WTC11 (cell line): ENCODE results near the gene CCNQ. TPM values are rescaled to one million over a fixed set of nuclear protein-coding genes. Genes with fewer than 3 reads are reported as not detected.

ENCODE experiments used
- ATAC-seq: fragments of 200-7000 bp; cut with Tn5 transposase; 2 replicates; pipeline ENCODE4 v1.10.0; 2021; ENCODE audit warnings: mild to moderate bottlenecking, moderate library complexity
- CTCF ChIA-PET: fragments of 300-600 bp; sonication (Branson Sonifier 250); formaldehyde crosslinking; loops from one replicate; lab custom pipeline; 2021; ENCODE audit warnings: antibody characterized with exemption; lab: Charles Lee
- POLR2A ChIA-PET: fragments of 350-600 bp; sonication (Branson Sonifier 250); formaldehyde crosslinking; loops from one replicate; lab custom pipeline; 2021; ENCODE audit warnings: antibody characterized with exemption; lab: Charles Lee
- DNase-seq: peaks from one replicate; pipeline ENCODE4 v3.0.0; 2021; ENCODE audit warnings: low spot score
- H3K27ac Mint-ChIP-seq: 2 replicates; pipeline ENCODE4 v1.8.0; 2021; ENCODE audit warnings: mixed read lengths
- H3K27me3 Mint-ChIP-seq: 2 replicates; pipeline ENCODE4 v1.8.0; 2021; ENCODE audit warnings: low read depth, mild to moderate bottlenecking, moderate library complexity, mixed read lengths
- H3K36me3 Mint-ChIP-seq: 2 replicates; pipeline ENCODE4 v1.8.0; 2021; ENCODE audit warnings: mixed read lengths
- H3K4me1 Mint-ChIP-seq: 2 replicates; pipeline ENCODE4 v1.8.0; 2022; ENCODE audit warnings: mixed read lengths
- H3K4me3 Mint-ChIP-seq: 2 replicates; pipeline ENCODE4 v1.8.0; 2021; ENCODE audit warnings: mild to moderate bottlenecking, moderate library complexity, mixed read lengths
- H3K9me3 Mint-ChIP-seq: 2 replicates; pipeline ENCODE4 v1.8.0; 2021; ENCODE audit warnings: mixed read lengths
- ATF1 ChIP-seq: sonication (generic); formaldehyde crosslinking; IDR thresholded peaks from 2 replicates; pipeline ENCODE4 v1.8.1; 2023; ENCODE audit warnings: mild to moderate bottlenecking, moderate library complexity, missing genetic modification reagents
- ELF4 ChIP-seq: sonication (generic); formaldehyde crosslinking; IDR thresholded peaks from 2 replicates; pipeline ENCODE4 v1.8.1; 2022; ENCODE audit warnings: low read depth, mild to moderate bottlenecking, moderate library complexity, missing genetic modification reagents
- ESRRA ChIP-seq: sonication (generic); formaldehyde crosslinking; IDR thresholded peaks from 2 replicates; pipeline ENCODE4 v1.8.1; 2022; ENCODE audit warnings: mild to moderate bottlenecking, missing genetic modification reagents, borderline replicate concordance
- FOXJ3 ChIP-seq: sonication (generic); formaldehyde crosslinking; IDR thresholded peaks from 2 replicates; pipeline ENCODE4 v1.9.0; 2021; ENCODE audit warnings: missing genetic modification reagents, mild to moderate bottlenecking, borderline replicate concordance
- SP1 ChIP-seq: sonication (generic); formaldehyde crosslinking; conservative IDR thresholded peaks from 2 replicates; pipeline ENCODE4 v1.8.1; 2022; ENCODE audit warnings: missing genetic modification reagents
- TEAD1 ChIP-seq: sonication (generic); formaldehyde crosslinking; IDR thresholded peaks from 2 replicates; pipeline ENCODE4 v1.8.0; 2022; ENCODE audit warnings: mild to moderate bottlenecking, missing genetic modification reagents
- ZNF396 ChIP-seq: fragments of 250-450 bp; sonication (Bioruptor Pico); IDR thresholded peaks from 2 replicates; pipeline ENCODE4 v1.8.0; 2021; ENCODE audit warnings: mild to moderate bottlenecking, moderate library complexity, borderline replicate concordance
- ZNF423 ChIP-seq: fragments of 250-450 bp; sonication (Bioruptor Pico); IDR thresholded peaks from 2 replicates; pipeline ENCODE4 v2.1.2; 2022; ENCODE audit warnings: mild to moderate bottlenecking, moderate library complexity
- total RNA-seq: library from RNA; stranded (reverse); gene quantifications from 3 replicates; pipeline ENCODE4 v1.2.3, GENCODE V29; 2021
- TF ChIP-seq, protein P1 (sequence below): sonication (generic); formaldehyde crosslinking; IDR thresholded peaks from 2 replicates; pipeline ENCODE4 v1.8.0; 2022; ENCODE audit warnings: mild to moderate bottlenecking, missing genetic modification reagents
- TF ChIP-seq, protein P2 (sequence below): fragments of 250-450 bp; sonication (Bioruptor Pico); IDR thresholded peaks from 2 replicates; pipeline ENCODE4 v2.1.2; 2022; ENCODE audit warnings: mild to moderate bottlenecking, moderate library complexity
- TF ChIP-seq, protein P3 (sequence below): sonication (generic); formaldehyde crosslinking; IDR thresholded peaks from 2 replicates; pipeline ENCODE4 v1.8.0; 2023; ENCODE audit warnings: missing genetic modification reagents, mild to moderate bottlenecking, borderline replicate concordance
- TF ChIP-seq, protein P4 (sequence below): sonication (generic); formaldehyde crosslinking; IDR thresholded peaks from 2 replicates; pipeline ENCODE4 v1.8.1; 2023; ENCODE audit warnings: mild to moderate bottlenecking, missing genetic modification reagents, moderate library complexity
- TF ChIP-seq, protein P5 (sequence below): fragments of 250-450 bp; sonication (Bioruptor Pico); conservative IDR thresholded peaks from 2 replicates; pipeline ENCODE4 v1.9.0; 2021; ENCODE audit warnings: mild to moderate bottlenecking

The CCNQ gene
- total RNA-seq, 1 experiment from 2014 or later, result 17.4 TPM

DNA sequence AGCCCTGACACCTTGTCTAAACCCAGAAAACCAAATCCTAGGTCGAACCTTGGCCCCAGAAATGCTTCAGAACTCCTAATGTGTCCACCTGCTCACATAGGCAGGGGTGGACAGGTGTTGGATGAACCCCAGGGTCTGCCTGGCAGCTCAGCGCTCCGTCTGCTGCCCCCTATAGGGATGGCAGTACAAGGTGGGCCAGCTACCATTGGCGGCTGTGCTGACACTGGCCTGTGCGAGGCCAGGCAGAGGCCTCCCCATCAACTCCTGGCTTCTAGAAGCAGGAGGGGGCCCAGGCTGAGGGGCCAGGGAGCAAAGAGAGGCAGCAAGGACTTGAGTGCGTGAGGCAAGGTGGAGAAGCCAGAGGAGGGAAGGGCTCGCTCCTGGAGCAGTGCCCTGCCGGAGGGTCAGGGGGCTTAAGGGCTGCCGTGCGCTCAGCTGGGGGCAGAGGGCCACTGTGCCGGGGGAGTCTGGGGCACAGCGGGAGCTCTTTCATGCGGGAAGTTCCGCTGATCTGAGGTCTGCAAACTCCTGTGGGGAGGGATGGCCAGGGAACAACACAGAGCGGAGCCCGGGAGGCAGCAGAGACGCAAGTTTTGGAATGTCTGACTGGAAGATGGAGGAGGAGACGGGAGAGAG, 20.6 kb downstream of the CCNQ start:
- Mint-ChIP-seq H3K36me3 (no peaks in the 10 kb centered on the region), H3K27me3 (no peaks in the 10 kb centered on the region; the same call in 1 of the 2 replicates), H3K9me3 (no peaks in the 10 kb centered on the region), H3K27ac (no peak overlapping the region), H3K4me3 (no peak overlapping the region), H3K4me1 (peaks cover 14% of the 10 kb centered on the region)
- ATAC-seq, result peak; percentile 83
- ChIA-PET POLR2A (interaction anchor here (0.9 to 1.3 kb wide), 2 partner anchors 19 to 20 kb away, joined by 3 read pairs; no protein-coding TSS in a partner anchor), CTCF (interaction anchor here (0.6 to 4.4 kb wide), 26 partner anchors 12 to 431 kb away, joined by 3 to 48 read pairs (median 6); partner anchors contain the start of genes CCNQ, DUSP9 and SLC6A8)
- no peak for TF ChIP-seq ESRRA (CRISPR knock-in tag)
- TF ChIP-seq, protein P1, sequence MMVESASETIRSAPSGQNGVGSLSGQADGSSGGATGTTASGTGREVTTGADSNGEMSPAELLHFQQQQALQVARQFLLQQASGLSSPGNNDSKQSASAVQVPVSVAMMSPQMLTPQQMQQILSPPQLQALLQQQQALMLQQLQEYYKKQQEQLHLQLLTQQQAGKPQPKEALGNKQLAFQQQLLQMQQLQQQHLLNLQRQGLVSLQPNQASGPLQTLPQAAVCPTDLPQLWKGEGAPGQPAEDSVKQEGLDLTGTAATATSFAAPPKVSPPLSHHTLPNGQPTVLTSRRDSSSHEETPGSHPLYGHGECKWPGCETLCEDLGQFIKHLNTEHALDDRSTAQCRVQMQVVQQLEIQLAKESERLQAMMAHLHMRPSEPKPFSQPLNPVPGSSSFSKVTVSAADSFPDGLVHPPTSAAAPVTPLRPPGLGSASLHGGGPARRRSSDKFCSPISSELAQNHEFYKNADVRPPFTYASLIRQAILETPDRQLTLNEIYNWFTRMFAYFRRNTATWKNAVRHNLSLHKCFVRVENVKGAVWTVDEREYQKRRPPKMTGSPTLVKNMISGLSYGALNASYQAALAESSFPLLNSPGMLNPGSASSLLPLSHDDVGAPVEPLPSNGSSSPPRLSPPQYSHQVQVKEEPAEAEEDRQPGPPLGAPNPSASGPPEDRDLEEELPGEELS (CRISPR knock-in tag), result no peak
- TF ChIP-seq SP1 (CRISPR knock-in tag), result no peak
- TF ChIP-seq ZNF423, result peak; percentile 52; the same call in 1 of the 2 replicates
- no peak for TF ChIP-seq ZNF396 (CRISPR knock-in tag)
- peak; percentile 39 for DNase-seq

DNA sequence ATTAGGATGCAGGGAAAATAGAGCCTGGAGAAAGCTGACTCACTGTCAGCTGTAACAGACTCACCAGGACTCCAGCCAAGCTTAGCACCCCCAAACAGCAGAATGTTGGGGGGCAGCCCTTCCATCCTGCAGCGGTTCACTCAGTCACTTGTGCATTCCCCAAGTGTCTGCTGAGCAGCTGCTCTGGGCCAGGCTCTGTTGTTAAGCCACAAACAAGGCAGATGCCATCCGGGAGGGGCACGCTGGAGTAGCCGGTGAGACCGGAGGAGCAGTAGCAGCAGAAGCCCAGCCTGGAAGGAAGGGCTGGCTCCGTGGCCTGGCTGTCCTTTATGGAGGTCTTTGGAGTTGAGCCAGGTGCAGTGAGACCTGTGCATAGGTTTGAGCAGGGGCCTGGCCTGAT, 22.0 kb downstream of the CCNQ start:
- H3K27me3 Mint-ChIP-seq, result no peaks in the 10 kb centered on the region; the same call in 1 of the 2 replicates
- peaks cover 14% of the 10 kb centered on the region for H3K4me1 Mint-ChIP-seq
- no peak for ATAC-seq
- H3K4me3 Mint-ChIP-seq, result no peak overlapping the region
- DNase-seq, result no peak
- H3K36me3 Mint-ChIP-seq, result no peaks in the 10 kb centered on the region
- no peaks in the 10 kb centered on the region for H3K9me3 Mint-ChIP-seq
- CTCF ChIA-PET, result interaction anchor here (1.1 to 4.1 kb wide), 7 partner anchors 11 to 75 kb away, joined by 3 to 48 read pairs (median 15); no protein-coding TSS in a partner anchor
- no peak overlapping the region for H3K27ac Mint-ChIP-seq
- POLR2A ChIA-PET, result no interaction called here
- TF ChIP-seq SP1 (CRISPR knock-in tag) (no peak), ATF1 (CRISPR knock-in tag) (no peak), FOXJ3 (CRISPR knock-in tag) (no peak), ELF4 (CRISPR knock-in tag) (no peak), TEAD1 (CRISPR knock-in tag) (no peak)
- TF ChIP-seq, protein P2, sequence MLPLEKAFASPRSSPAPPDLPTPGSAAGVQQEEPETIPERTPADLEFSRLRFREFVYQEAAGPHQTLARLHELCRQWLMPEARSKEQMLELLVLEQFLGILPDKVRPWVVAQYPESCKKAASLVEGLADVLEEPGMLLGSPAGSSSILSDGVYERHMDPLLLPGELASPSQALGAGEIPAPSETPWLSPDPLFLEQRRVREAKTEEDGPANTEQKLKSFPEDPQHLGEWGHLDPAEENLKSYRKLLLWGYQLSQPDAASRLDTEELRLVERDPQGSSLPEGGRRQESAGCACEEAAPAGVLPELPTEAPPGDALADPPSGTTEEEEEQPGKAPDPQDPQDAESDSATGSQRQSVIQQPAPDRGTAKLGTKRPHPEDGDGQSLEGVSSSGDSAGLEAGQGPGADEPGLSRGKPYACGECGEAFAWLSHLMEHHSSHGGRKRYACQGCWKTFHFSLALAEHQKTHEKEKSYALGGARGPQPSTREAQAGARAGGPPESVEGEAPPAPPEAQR (CRISPR knock-in tag), result no peak
- TF ChIP-seq, protein P3, sequence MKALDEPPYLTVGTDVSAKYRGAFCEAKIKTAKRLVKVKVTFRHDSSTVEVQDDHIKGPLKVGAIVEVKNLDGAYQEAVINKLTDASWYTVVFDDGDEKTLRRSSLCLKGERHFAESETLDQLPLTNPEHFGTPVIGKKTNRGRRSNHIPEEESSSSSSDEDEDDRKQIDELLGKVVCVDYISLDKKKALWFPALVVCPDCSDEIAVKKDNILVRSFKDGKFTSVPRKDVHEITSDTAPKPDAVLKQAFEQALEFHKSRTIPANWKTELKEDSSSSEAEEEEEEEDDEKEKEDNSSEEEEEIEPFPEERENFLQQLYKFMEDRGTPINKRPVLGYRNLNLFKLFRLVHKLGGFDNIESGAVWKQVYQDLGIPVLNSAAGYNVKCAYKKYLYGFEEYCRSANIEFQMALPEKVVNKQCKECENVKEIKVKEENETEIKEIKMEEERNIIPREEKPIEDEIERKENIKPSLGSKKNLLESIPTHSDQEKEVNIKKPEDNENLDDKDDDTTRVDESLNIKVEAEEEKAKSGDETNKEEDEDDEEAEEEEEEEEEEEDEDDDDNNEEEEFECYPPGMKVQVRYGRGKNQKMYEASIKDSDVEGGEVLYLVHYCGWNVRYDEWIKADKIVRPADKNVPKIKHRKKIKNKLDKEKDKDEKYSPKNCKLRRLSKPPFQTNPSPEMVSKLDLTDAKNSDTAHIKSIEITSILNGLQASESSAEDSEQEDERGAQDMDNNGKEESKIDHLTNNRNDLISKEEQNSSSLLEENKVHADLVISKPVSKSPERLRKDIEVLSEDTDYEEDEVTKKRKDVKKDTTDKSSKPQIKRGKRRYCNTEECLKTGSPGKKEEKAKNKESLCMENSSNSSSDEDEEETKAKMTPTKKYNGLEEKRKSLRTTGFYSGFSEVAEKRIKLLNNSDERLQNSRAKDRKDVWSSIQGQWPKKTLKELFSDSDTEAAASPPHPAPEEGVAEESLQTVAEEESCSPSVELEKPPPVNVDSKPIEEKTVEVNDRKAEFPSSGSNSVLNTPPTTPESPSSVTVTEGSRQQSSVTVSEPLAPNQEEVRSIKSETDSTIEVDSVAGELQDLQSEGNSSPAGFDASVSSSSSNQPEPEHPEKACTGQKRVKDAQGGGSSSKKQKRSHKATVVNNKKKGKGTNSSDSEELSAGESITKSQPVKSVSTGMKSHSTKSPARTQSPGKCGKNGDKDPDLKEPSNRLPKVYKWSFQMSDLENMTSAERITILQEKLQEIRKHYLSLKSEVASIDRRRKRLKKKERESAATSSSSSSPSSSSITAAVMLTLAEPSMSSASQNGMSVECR (CRISPR knock-in tag), result no peak
- TF ChIP-seq, protein P4, sequence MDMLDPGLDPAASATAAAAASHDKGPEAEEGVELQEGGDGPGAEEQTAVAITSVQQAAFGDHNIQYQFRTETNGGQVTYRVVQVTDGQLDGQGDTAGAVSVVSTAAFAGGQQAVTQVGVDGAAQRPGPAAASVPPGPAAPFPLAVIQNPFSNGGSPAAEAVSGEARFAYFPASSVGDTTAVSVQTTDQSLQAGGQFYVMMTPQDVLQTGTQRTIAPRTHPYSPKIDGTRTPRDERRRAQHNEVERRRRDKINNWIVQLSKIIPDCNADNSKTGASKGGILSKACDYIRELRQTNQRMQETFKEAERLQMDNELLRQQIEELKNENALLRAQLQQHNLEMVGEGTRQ (CRISPR knock-in tag), result no peak
- TF ChIP-seq, protein P5, sequence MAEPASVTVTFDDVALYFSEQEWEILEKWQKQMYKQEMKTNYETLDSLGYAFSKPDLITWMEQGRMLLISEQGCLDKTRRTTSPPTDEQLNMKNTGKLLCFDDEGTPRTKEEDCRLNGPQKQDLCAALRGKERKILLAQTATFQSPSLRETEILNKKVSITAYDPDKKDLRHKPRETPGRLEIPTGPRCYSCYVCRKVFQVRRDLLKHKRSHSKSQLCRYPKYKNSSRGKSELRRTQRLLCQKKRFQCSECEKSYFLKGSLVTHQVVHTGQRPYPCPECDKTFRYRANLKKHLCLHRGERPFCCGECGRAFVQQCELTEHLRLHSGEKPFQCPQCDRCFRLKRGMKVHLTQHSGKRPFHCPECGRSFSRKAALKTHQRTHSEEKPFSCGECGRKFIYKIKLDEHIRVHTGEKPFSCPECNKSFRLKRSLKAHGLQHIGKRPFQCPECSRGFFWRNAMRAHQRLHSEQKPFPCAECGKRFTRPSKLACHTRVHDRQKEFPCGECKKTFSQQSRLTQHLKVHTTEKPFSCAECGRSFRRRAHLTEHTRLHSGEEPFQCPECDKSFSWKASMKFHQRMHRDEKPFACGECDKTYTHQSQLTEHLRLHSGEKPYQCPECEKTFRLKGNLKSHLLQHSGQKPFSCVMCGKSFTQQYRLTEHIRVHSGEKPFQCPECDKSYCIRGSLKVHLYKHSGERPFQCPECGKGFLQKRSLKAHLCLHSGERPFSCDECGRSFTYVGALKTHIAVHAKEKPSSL (CRISPR knock-in tag), result no peak
- TF ChIP-seq, all 79 proteins: peak for 0
